Large intestine (tissue), 3 donors: Measurements from ENCODE around the gene NLGN1. TPM values are rescaled to one million over a fixed set of nuclear protein-coding genes. Genes with fewer than 3 reads are reported as not detected.
"Not testable (repeated sequence)": the region's sequence is repeated elsewhere in the genome, so short reads cannot be mapped to it uniquely, and the experiment has no call there.

Source experiments
- DNase-seq, 2 donors: peaks; one replicate each; pipeline versions ENCODE4 v3.0.0 to v3.0.0-alpha.2; 2013
- H3K27ac ChIP-seq: one replicate; pipeline ENCODE4 v1.5.1; 2013; ENCODE audit warnings: low read length
- H3K27me3 ChIP-seq: 2 replicates; pipeline ENCODE4 v1.6.1; 2013; ENCODE audit warnings: low read length; ENCODE audit not compliant: control insufficient read depth, insufficient read depth
- H3K36me3 ChIP-seq: 2 replicates; pipeline ENCODE4 v1.6.1; 2013; ENCODE audit warnings: low read length; ENCODE audit not compliant: control insufficient read depth, insufficient read depth
- H3K4me1 ChIP-seq: one replicate; pipeline ENCODE4 v1.6.1; 2013; ENCODE audit warnings: low read length; ENCODE audit not compliant: control insufficient read depth, insufficient read depth
- H3K4me3 ChIP-seq: one replicate; pipeline ENCODE4 v1.5.1; 2013; ENCODE audit warnings: low read length
- H3K9me3 ChIP-seq: one replicate; pipeline ENCODE4 v1.6.1; 2013; ENCODE audit warnings: mild to moderate bottlenecking, low read depth, low read length, moderate library complexity; ENCODE audit not compliant: control insufficient read depth
- WGBS: methylation state at CpG from one replicate; pipeline ENCODE4 v1.1.5; 2013; ENCODE audit warnings: low lambda C conversion rate; ENCODE audit not compliant: insufficient coverage; 5-methylcytosine and 5-hydroxymethylcytosine counted together
- polyA plus RNA-seq: library from polyadenylated mRNA; unstranded; fragments of 120-200 nt; gene quantifications from one replicate; pipeline ENCODE4 v1.2.1, GENCODE V29; 2013

Gene NLGN1
- polyA plus RNA-seq, 1 donor: 3.6 TPM

- no peaks in the 10 kb centered on the region for H3K4me1 ChIP-seq
- no peaks in the 10 kb centered on the region for H3K36me3 ChIP-seq
- no peak for DNase-seq
- H3K27ac ChIP-seq: no peak overlapping the region
- H3K27me3 ChIP-seq: no peaks in the 10 kb centered on the region
- no peak overlapping the region for H3K4me3 ChIP-seq
- no CpG with 5 or more reads among the region's 2 CpGs for whole genome bisulfite sequencing
- no peaks in the 10 kb centered on the region for H3K9me3 ChIP-seq
Measured at GRCh38 chr3:173479301-173479700, 81.8 kb downstream of the NLGN1 start.

- no peak overlapping the region for H3K4me3 ChIP-seq
- WGBS: 60% methylated on average over 1 of the region's 1 CpG
- H3K27ac ChIP-seq: no peak overlapping the region
- no peaks in the 10 kb centered on the region for H3K4me1 ChIP-seq
- DNase-seq: no peak
- H3K36me3 ChIP-seq: no peaks in the 10 kb centered on the region
- H3K27me3 ChIP-seq: no peaks in the 10 kb centered on the region
- H3K9me3 ChIP-seq: no peaks in the 10 kb centered on the region
Measured at GRCh38 chr3:173501931-173502489, 104.5 kb downstream of the NLGN1 start.

GRCh38 chr3:173502983-173503568, 105.5 kb downstream of the NLGN1 start:
- no peak overlapping the region for H3K27ac ChIP-seq
- no peaks in the 10 kb centered on the region for H3K27me3 ChIP-seq
- no peaks in the 10 kb centered on the region for H3K4me1 ChIP-seq
- peak; percentile 3 to 9 for DNase-seq
- H3K4me3 ChIP-seq: no peak overlapping the region
- H3K36me3 ChIP-seq: no peaks in the 10 kb centered on the region
- no peaks in the 10 kb centered on the region for H3K9me3 ChIP-seq
- no CpG with 5 or more reads among the region's 4 CpGs for WGBS

GRCh38 chr3:173510565-173510964, 113.0 kb downstream of the NLGN1 start:
- no peak overlapping the region for H3K27ac ChIP-seq
- no peak for DNase-seq
- 73% methylated on average over 3 of the region's 4 CpGs for whole genome bisulfite sequencing
- no peaks in the 10 kb centered on the region for H3K9me3 ChIP-seq
- H3K36me3 ChIP-seq: no peaks in the 10 kb centered on the region
- H3K4me3 ChIP-seq: no peak overlapping the region
- no peaks in the 10 kb centered on the region for H3K27me3 ChIP-seq
- H3K4me1 ChIP-seq: no peaks in the 10 kb centered on the region

GRCh38 chr3:173513123-173513522, 115.6 kb downstream of the NLGN1 start:
- DNase-seq: no peak
- H3K36me3 ChIP-seq: no peaks in the 10 kb centered on the region
- no peaks in the 10 kb centered on the region for H3K27me3 ChIP-seq
- H3K9me3 ChIP-seq: no peaks in the 10 kb centered on the region
- no peaks in the 10 kb centered on the region for H3K4me1 ChIP-seq
- H3K27ac ChIP-seq: no peak overlapping the region
- no peak overlapping the region for H3K4me3 ChIP-seq
- WGBS: no CpG with 5 or more reads among the region's 1 CpG

GRCh38 chr3:173529062-173529711, 131.6 kb downstream of the NLGN1 start:
- peaks cover 3% of the 10 kb centered on the region for H3K9me3 ChIP-seq
- DNase-seq: peak; percentile 2 to 6
- no peak overlapping the region for H3K4me3 ChIP-seq
- H3K4me1 ChIP-seq: no peaks in the 10 kb centered on the region
- WGBS: no CpG with 5 or more reads among the region's 8 CpGs
- no peak overlapping the region for H3K27ac ChIP-seq
- H3K36me3 ChIP-seq: no peaks in the 10 kb centered on the region
- no peaks in the 10 kb centered on the region for H3K27me3 ChIP-seq

GRCh38 chr3:173531602-173532001, 134.1 kb downstream of the NLGN1 start:
- no peak for DNase-seq
- H3K9me3 ChIP-seq: peaks cover 3% of the 10 kb centered on the region
- WGBS: no CpG with 5 or more reads among the region's 1 CpG
- H3K27ac ChIP-seq: no peak overlapping the region
- no peaks in the 10 kb centered on the region for H3K36me3 ChIP-seq
- H3K4me3 ChIP-seq: no peak overlapping the region
- no peaks in the 10 kb centered on the region for H3K27me3 ChIP-seq
- no peaks in the 10 kb centered on the region for H3K4me1 ChIP-seq

GRCh38 chr3:173538410-173538809, 140.9 kb downstream of the NLGN1 start:
- no peaks in the 10 kb centered on the region for H3K4me1 ChIP-seq
- H3K27me3 ChIP-seq: no peaks in the 10 kb centered on the region
- H3K9me3 ChIP-seq: no peaks in the 10 kb centered on the region
- WGBS: 100% methylated on average over 1 of the region's 5 CpGs
- H3K36me3 ChIP-seq: no peaks in the 10 kb centered on the region
- DNase-seq: no peak
- no peak overlapping the region for H3K27ac ChIP-seq
- no peak overlapping the region for H3K4me3 ChIP-seq

- not testable (repeated sequence) for H3K27me3 ChIP-seq, DNase-seq, H3K4me3 ChIP-seq, H3K36me3 ChIP-seq, H3K27ac ChIP-seq, H3K9me3 ChIP-seq, H3K4me1 ChIP-seq
- 100% methylated on average over 1 of the region's 2 CpGs for WGBS
Measured at GRCh38 chr3:173545590-173545989, 148.0 kb downstream of the NLGN1 start.

- H3K9me3 ChIP-seq: no peaks in the 10 kb centered on the region
- no peak for DNase-seq
- H3K27me3 ChIP-seq: no peaks in the 10 kb centered on the region
- WGBS: 100% methylated on average over 1 of the region's 6 CpGs
- no peaks in the 10 kb centered on the region for H3K36me3 ChIP-seq
- no peaks in the 10 kb centered on the region for H3K4me1 ChIP-seq
- no peak overlapping the region for H3K4me3 ChIP-seq
- no peak overlapping the region for H3K27ac ChIP-seq
Measured at GRCh38 chr3:173547070-173547469, 149.5 kb downstream of the NLGN1 start.

GRCh38 chr3:173548261-173548660, 150.7 kb downstream of the NLGN1 start:
- Histone ChIP-seq H3K36me3 (no peaks in the 10 kb centered on the region), H3K27me3 (no peaks in the 10 kb centered on the region), H3K4me1 (no peaks in the 10 kb centered on the region), H3K4me3 (no peak overlapping the region), H3K27ac (no peak overlapping the region), H3K9me3 (no peaks in the 10 kb centered on the region)
- DNase-seq: no peak
- 80% methylated on average over 2 of the region's 2 CpGs for WGBS
